Suprapubic skin (tissue), 4 donors: ENCODE data around the gene ABI1. TPM values are rescaled to one million over a fixed set of nuclear protein-coding genes. Genes with fewer than 3 reads are reported as not detected.
"Not testable (repeated sequence)": the region's sequence is repeated elsewhere in the genome, so short reads cannot be mapped to it uniquely, and the experiment has no call there.

Experiments used
- DNase-seq, 2 donors: peaks; one replicate each; pipeline ENCODE4 v3.0.0-alpha.2; 2019; ENCODE audit warnings: low spot score in 2 of 2
- H3K27ac ChIP-seq: fragments of 200-600 bp; sonication (generic); one replicate; pipeline ENCODE4 v1.5.1; 2019
- H3K27me3 ChIP-seq: fragments of 200-600 bp; sonication (generic); one replicate; pipeline ENCODE4 v1.5.1; 2019
- H3K36me3 ChIP-seq: fragments of 200-600 bp; sonication (generic); one replicate; pipeline ENCODE4 v1.5.1; 2019
- H3K4me1 ChIP-seq: fragments of 200-600 bp; sonication (generic); one replicate; pipeline ENCODE4 v1.5.1; 2019
- H3K4me3 ChIP-seq: fragments of 200-600 bp; sonication (generic); one replicate; pipeline ENCODE4 v1.5.1; 2019; ENCODE audit warnings: mild to moderate bottlenecking
- H3K9me3 ChIP-seq: fragments of 200-600 bp; sonication (generic); one replicate; pipeline ENCODE4 v1.5.1; 2019
- CTCF ChIP-seq, 2 donors: fragments of 200-600 bp in 1 of 2; fragments of 450-650 bp in 1 of 2; sonication (generic) in 1 of 2; IDR thresholded peaks; one replicate each; pipeline ENCODE4 v1.5.1; 2016 to 2019; ENCODE audit warnings: antibody characterized with exemption in 2 of 2, mild to moderate bottlenecking in 1 of 2, moderate library complexity in 1 of 2
- EP300 ChIP-seq: sonication (generic); formaldehyde crosslinking; IDR thresholded peaks from one replicate; pipeline ENCODE4 v1.6.1; 2017; ENCODE audit warnings: antibody characterized with exemption
- POLR2A ChIP-seq, 2 donors: fragments of 450-650 bp; IDR thresholded peaks; one replicate each; pipeline ENCODE4 v1.6.1; 2017; ENCODE audit warnings: antibody characterized with exemption in 2 of 2, mild to moderate bottlenecking in 2 of 2, moderate library complexity in 2 of 2
- POLR2AphosphoS5 ChIP-seq, 3 donors: sonication (generic); formaldehyde crosslinking; IDR thresholded peaks; one replicate each; pipeline ENCODE4 v1.6.1; 2017; ENCODE audit warnings: antibody characterized with exemption in 3 of 3
- WGBS: methylation state at CpG from one replicate; pipeline ENCODE4 v1.1.5; 2018; 5-methylcytosine and 5-hydroxymethylcytosine counted together
- total RNA-seq, 4 donors: library from RNA; depleted of rRNA; stranded (reverse); fragments of >200 nt; gene quantifications; one replicate each; pipeline ENCODE4 v1.1.0, GENCODE V29; 2016

ABI1 gene
- total RNA-seq, 4 donors from 2014 or later = 62.9 to 78.8 (median 71.8) TPM

GRCh38 chr10:26857991-26858706, 2.6 kb downstream of the ABI1 start:
- TF ChIP-seq POLR2A (IDR thresholded peaks at IDR 0.05) (no peak), EP300 (no peak), CTCF (IDR thresholded peaks at IDR 0.05) (no peak), POLR2AphosphoS5 (IDR thresholded peaks at IDR 0.05) (no peak)
- no peak for DNase-seq
- Histone ChIP-seq H3K27ac (peak overlapping the region; percentile 98), H3K4me3 (peak overlapping the region; percentile 96), H3K27me3 (no peaks in the 10 kb centered on the region), H3K36me3 (no peaks in the 10 kb centered on the region), H3K4me1 (peaks cover 53% of the 10 kb centered on the region), H3K9me3 (no peaks in the 10 kb centered on the region)
- 29% methylated on average over 7 of the region's 7 CpGs for WGBS

GRCh38 chr10:26857553-26857952, 3.2 kb downstream of the ABI1 start:
- H3K9me3 ChIP-seq, H3K36me3 ChIP-seq, DNase-seq, H3K27me3 ChIP-seq, H3K4me3 ChIP-seq: not testable (repeated sequence)
- Histone ChIP-seq H3K27ac (peak overlapping the region; percentile 98), H3K4me1 (peaks cover 53% of the 10 kb centered on the region)

- Histone ChIP-seq H3K27me3 (no peaks in the 10 kb centered on the region), H3K27ac (no peak overlapping the region), H3K4me3 (no peak overlapping the region), H3K4me1 (peaks cover 52% of the 10 kb centered on the region), H3K9me3 (no peaks in the 10 kb centered on the region), H3K36me3 (no peaks in the 10 kb centered on the region)
- WGBS = 39% methylated on average over 3 of the region's 3 CpGs
- no peak for DNase-seq
- TF ChIP-seq POLR2A (IDR thresholded peaks at IDR 0.05) (no peak), EP300 (no peak), POLR2AphosphoS5 (IDR thresholded peaks at IDR 0.05) (no peak), CTCF (IDR thresholded peaks at IDR 0.05) (no peak)
Measured at GRCh38 chr10:26855186-26855585, 5.6 kb downstream of the ABI1 start.

GRCh38 chr10:26854524-26854923, 6.2 kb downstream of the ABI1 start:
- Histone ChIP-seq H3K4me3 (no peak overlapping the region), H3K9me3 (no peaks in the 10 kb centered on the region), H3K36me3 (no peaks in the 10 kb centered on the region), H3K27ac (no peak overlapping the region), H3K4me1 (peaks cover 52% of the 10 kb centered on the region), H3K27me3 (no peaks in the 10 kb centered on the region)
- 44% methylated on average over 1 of the region's 1 CpG for WGBS
- TF ChIP-seq POLR2AphosphoS5 (IDR thresholded peaks at IDR 0.05) (no peak), CTCF (IDR thresholded peaks at IDR 0.05) (no peak), POLR2A (IDR thresholded peaks at IDR 0.05) (no peak), EP300 (no peak)
- no peak for DNase-seq

- Histone ChIP-seq H3K36me3 (no peaks in the 10 kb centered on the region), H3K4me1 (peaks cover 33% of the 10 kb centered on the region), H3K4me3 (no peak overlapping the region), H3K9me3 (no peaks in the 10 kb centered on the region), H3K27me3 (no peaks in the 10 kb centered on the region), H3K27ac (no peak overlapping the region)
- no peak for DNase-seq
- 60% methylated on average over 5 of the region's 5 CpGs for WGBS
- no peak for TF ChIP-seq EP300
- no peak for TF ChIP-seq POLR2A (IDR thresholded peaks at IDR 0.05)
- no peak for TF ChIP-seq POLR2AphosphoS5 (IDR thresholded peaks at IDR 0.05)
- no peak for TF ChIP-seq CTCF (IDR thresholded peaks at IDR 0.05)
Measured at GRCh38 chr10:26844396-26844975, 16.3 kb downstream of the ABI1 start.
